Cardiac fibroblast (primary cell): ENCODE results near the gene CLK3.
"Not testable (repeated sequence)": the region's sequence is repeated elsewhere in the genome, so short reads cannot be mapped to it uniquely, and the experiment has no call there.

ENCODE experiments used
- DNase-seq, 2 donors: peaks; one replicate each; pipeline versions ENCODE4 v3.0.0 to v3.0.0-alpha.2; 2010; ENCODE audit warnings: low read depth in 2 of 2
- H3K4me3 ChIP-seq, 2 donors: replicated peaks in 1 of 2; 1 replicate in 1 of 2; 2 replicates in 1 of 2; pipeline ENCODE4 v1.5.1; 2011; ENCODE audit warnings: low read depth in 2 of 2, low read length in 2 of 2, mild to moderate bottlenecking in 2 of 2, moderate library complexity in 1 of 2
- CTCF ChIP-seq: IDR thresholded peaks from one replicate; pipeline ENCODE4 v1.5.1; 2011; ENCODE audit warnings: low read depth, mild to moderate bottlenecking, low read length, inconsistent platforms

The CLK3 gene

DNA sequence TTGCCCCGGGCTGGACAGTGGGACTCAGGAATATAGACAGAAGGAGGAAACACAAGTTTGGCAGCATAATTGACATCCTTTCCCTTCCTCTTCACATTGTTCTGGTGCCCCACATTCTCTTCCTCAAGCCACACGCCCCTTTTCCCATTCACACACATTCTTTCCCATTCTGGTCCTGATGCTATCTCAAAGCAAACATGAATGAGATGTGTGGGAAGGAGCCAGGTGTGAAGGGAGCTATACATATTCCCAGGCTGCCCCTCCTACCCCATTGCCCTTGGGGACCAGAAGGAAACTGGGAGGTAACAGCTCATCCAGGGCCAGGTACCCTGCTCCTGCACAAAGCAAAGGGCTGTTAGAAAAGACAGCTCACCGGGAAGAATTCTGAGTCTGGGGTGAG lies 23.4 kb upstream of the CLK3 start:
- no peak for TF ChIP-seq CTCF
- no peak for DNase-seq
- no peak overlapping the region for H3K4me3 ChIP-seq

- no peak for DNase-seq
- H3K4me3 ChIP-seq, result no peak overlapping the region
- TF ChIP-seq CTCF, result no peak
Observed at GRCh38 chr15:74593122-74593521, 22.5 kb upstream of the CLK3 start.

GRCh38 chr15:74594455-74594854 lies 21.2 kb upstream of the CLK3 start:
- TF ChIP-seq CTCF, result no peak
- no peak for DNase-seq
- H3K4me3 ChIP-seq, result no peak overlapping the region

- H3K4me3 ChIP-seq, result no peak overlapping the region
- no peak for DNase-seq
- no peak for TF ChIP-seq CTCF
Observed at GRCh38 chr15:74595271-74595670, 20.4 kb upstream of the CLK3 start.

- DNase-seq, H3K4me3 ChIP-seq: not testable (repeated sequence)
Observed at GRCh38 chr15:74596736-74597135, 18.9 kb upstream of the CLK3 start.

DNA sequence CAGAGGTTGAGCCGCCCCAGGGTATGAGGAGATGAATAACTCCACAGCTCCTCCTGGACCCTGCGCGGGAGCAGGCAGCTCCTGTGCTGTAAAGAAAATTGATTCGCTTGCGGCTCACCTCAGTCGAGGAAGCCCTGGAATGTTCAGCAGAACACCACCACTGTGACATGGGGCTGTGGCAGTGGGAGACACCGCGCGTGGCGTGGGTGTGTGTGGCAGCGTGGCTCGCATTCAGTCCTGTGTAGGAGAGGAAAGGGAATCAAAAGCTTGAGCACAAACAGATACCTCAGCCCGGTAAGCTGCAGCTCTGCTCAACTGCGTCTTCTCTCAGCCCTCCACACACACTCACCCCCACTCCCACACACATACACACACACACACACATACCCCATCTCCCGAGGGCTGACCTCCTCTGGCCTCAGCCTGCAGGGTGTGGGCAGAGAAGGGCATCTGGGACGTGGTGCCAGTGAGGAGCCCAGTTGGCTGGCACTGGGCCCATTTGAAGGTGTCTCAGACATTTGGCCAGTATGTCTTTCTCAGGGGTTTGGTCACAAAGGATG lies 18.4 kb upstream of the CLK3 start:
- H3K4me3 ChIP-seq, result not testable (repeated sequence)

DNA sequence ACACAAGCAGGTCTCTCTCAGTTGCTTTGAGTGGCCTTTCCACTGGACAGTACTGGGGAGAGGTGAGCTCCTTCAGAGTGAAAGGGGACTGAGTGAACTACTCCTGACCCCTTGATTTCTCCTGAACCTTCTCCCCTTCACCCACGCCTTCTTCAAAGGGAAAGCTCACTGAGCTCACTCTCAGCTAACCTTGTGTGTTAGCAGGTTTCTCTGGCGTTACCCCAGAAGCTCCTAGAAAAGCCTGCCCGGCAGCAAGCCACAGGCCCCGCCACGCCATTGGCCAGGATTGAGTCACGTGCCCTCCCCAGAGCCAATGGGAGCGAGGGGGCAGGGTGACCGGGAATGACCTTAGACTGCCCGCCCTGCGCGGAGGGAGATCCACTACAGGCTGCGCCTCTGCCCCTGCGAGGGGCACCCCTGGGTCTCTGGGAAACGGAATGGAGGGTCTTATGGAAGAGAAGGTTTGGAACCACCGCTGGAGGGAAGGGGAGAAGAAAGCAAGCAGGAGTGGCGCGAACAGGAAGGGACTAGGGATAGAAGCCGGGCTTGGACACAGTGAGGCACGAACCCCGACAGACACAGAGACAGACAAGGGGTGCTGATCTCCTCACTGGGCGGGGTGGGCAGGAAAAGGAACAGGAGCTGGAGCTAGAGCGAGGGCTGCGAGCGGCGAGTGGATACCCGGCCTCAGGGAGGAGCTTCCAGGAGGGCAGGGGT lies 17.4 kb upstream of the CLK3 start:
- H3K4me3 ChIP-seq, result peak overlapping the region; percentile 63 to 66
- no peak for TF ChIP-seq CTCF
- DNase-seq, result peak; percentile 84 to 89

More for the DNA sequence above, 18.4 kb upstream of the CLK3 start:
- not testable (repeated sequence) for DNase-seq

DNA sequence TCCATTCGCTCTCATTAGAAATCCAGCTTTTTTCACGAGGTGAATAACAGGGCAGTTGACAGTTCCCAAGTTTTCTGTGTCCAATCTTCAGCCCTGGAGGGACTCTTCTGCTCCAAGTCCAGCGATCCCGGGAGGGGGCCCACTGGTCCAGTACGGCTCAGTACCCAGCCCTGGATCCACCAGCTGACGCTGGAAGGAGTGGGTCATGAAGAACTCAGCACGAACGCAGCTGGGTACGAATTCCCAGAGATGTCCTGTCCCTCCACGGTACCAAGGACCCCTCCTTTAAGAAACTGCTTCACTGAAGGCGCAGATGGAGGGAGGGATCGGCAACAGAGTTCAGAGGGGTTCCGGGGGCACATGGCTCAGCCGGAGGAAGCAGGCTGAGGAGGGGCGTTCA lies 16.5 kb upstream of the CLK3 start:
- no peak for DNase-seq

More for the DNA sequence above, 16.5 kb upstream of the CLK3 start:
- H3K4me3 ChIP-seq, result peak overlapping the region; percentile 63 to 66
- TF ChIP-seq CTCF, result no peak
